Left cardiac atrium (tissue), 4 donors: ENCODE results near the gene SOAT2. TPM values are rescaled to one million over a fixed set of nuclear protein-coding genes. Genes with fewer than 3 reads are reported as not detected.
"Not testable (repeated sequence)": the region's sequence is repeated elsewhere in the genome, so short reads cannot be mapped to it uniquely, and the experiment has no call there.

ENCODE experiments used
- ATAC-seq, 2 donors: fragments of 200-7000 bp; cut with Tn5 transposase; one replicate each; pipeline ENCODE4 v1.9.1; 2020; ENCODE audit warnings: mild to moderate bottlenecking in 2 of 2, moderate library complexity in 2 of 2
- DNase-seq: peaks from one replicate; pipeline ENCODE4 v3.0.0-alpha.2; 2020
- intact Hi-C, 2 donors: fragments of 100-400 bp; cut with DNase I; formaldehyde crosslinking; loops; one replicate each; pipeline versions ENCODE4 v1.14.1 to v1.15.1; 2022 to 2023
- total RNA-seq, 2 donors: library from RNA; stranded (reverse); fragmentation: NEBNext Ultra II Directional; extraction: Animal tissue kit (Norgen Biotek cat#: 25700); gene quantifications; one replicate each; pipeline ENCODE4 v1.2.1, GENCODE V29; 2021
- donor health status: DM: no; HTN: yes; CAD: no.
- donor health status: DM: no; HTN: yes; CAD: no; lungs with severe emphysema.
- donor health status: DM: yes; HTN: yes; CAD: no.
- donor health status: Dilated cardiomyopathy.

SOAT2 gene
- total RNA-seq, 2 donors from 2014 or later = not detected

- ATAC-seq (peak; percentile 18 to 68), DNase-seq (peak; percentile 74)
- intact Hi-C loops = loop anchor here in 1 of 2 donors (2.0 kb wide), 1 partner anchor 32 kb away; no protein-coding TSS in a partner anchor
Observed at GRCh38 chr12:53098354-53098981, 4.8 kb upstream of the SOAT2 start.

GRCh38 chr12:53099071-53099882 is 4.0 kb upstream of the SOAT2 start:
- peak; percentile 75 to 79 for ATAC-seq
- DNase-seq = peak; percentile 93
- intact Hi-C loops = loop anchor here in 1 of 2 donors (2.0 kb wide), 1 partner anchor 32 kb away; no protein-coding TSS in a partner anchor

- DNase-seq (no peak), ATAC-seq (no peak)
- intact Hi-C loops = no loop called here
Observed at GRCh38 chr12:53100466-53101151, 2.7 kb upstream of the SOAT2 start.

- ATAC-seq = no peak
- no peak for DNase-seq
- intact Hi-C loops = no loop called here
Observed at GRCh38 chr12:53101266-53101665, 2.0 kb upstream of the SOAT2 start.

- DNase-seq (no peak), ATAC-seq (no peak)
- intact Hi-C loops = no loop called here
Observed at GRCh38 chr12:53101931-53102781, 1.1 kb upstream of the SOAT2 start.

- no peak for ATAC-seq
Observed at GRCh38 chr12:53103860-53104305, 597 bp downstream of the SOAT2 start.

GRCh38 chr12:53105256-53105655 is 2.0 kb downstream of the SOAT2 start:
- DNase-seq (no peak), ATAC-seq (no peak)
- intact Hi-C loops = no loop called here

More at GRCh38 chr12:53103860-53104305, 597 bp downstream of the SOAT2 start:
- intact Hi-C loops = no loop called here
- no peak for DNase-seq

- DNase-seq (no peak), ATAC-seq (no peak)
- intact Hi-C loops = no loop called here
Observed at GRCh38 chr12:53105712-53106439, 2.6 kb downstream of the SOAT2 start.

GRCh38 chr12:53107122-53107521 is 3.8 kb downstream of the SOAT2 start:
- DNase-seq (no peak), ATAC-seq (no peak)
- intact Hi-C loops = no loop called here

- intact Hi-C loops, ATAC-seq, DNase-seq: not testable (repeated sequence)
Observed at GRCh38 chr12:53112431-53112830, 9.1 kb downstream of the SOAT2 start.

- ATAC-seq (no peak), DNase-seq (no peak)
- intact Hi-C loops = no loop called here
Observed at GRCh38 chr12:53113136-53113705, 9.9 kb downstream of the SOAT2 start.

- no peak for ATAC-seq
- intact Hi-C loops = no loop called here
Observed at GRCh38 chr12:53113951-53114350, 10.7 kb downstream of the SOAT2 start.

GRCh38 chr12:53115112-53115890 is 12.0 kb downstream of the SOAT2 start:
- intact Hi-C loops = no loop called here
- ATAC-seq (peak; percentile 9 to 12), DNase-seq (no peak)

More at GRCh38 chr12:53113951-53114350, 10.7 kb downstream of the SOAT2 start:
- DNase-seq = no peak

GRCh38 chr12:53115891-53116648 is 12.8 kb downstream of the SOAT2 start:
- no peak for DNase-seq
- peak; percentile 76 to 91 for ATAC-seq
- intact Hi-C loops = no loop called here

- intact Hi-C loops = no loop called here
- no peak for DNase-seq
- no peak for ATAC-seq
Observed at GRCh38 chr12:53118751-53119300, 15.5 kb downstream of the SOAT2 start.
